ENCODE data around the gene RPL10L. TPM values are rescaled to one million over a fixed set of nuclear protein-coding genes. Genes with fewer than 3 reads are reported as not detected.

Gene RPL10L
- total and polyA plus RNA-seq, 7 experiments from 2014 or later: not detected

- ATAC-seq: no peak
- Mint-ChIP-seq H3K27me3 (no peaks in the 10 kb centered on the region), H3K9me3 (peaks cover 0 to 15% (median 7%) of the 10 kb centered on the region in 11 donors), H3K27ac (no peak overlapping the region), H3K4me3 (no peak overlapping the region), H3K36me3 (no peaks in the 10 kb centered on the region), H3K4me1 (no peaks in the 10 kb centered on the region)
- no peaks in the 10 kb centered on the region for H3K4me1 ChIP-seq (ENCODE audit: control insufficient read depth in 2 of 2, insufficient read depth in 2 of 2, low read length in 2 of 2)
- POLR2A ChIA-PET: no interaction called here
- no peak overlapping the region for H3K4me3 ChIP-seq (ENCODE audit: low read length)
- no peak overlapping the region for H3K27ac ChIP-seq (ENCODE audit: low read depth, low read length)
- peaks cover 0 to 4% (median 0%) of the 10 kb centered on the region in 3 experiments for H3K9me3 ChIP-seq (ENCODE audit: control insufficient read depth in 2 of 3, low read length in 3 of 3)
- CTCF ChIA-PET: no interaction called here
- intact Hi-C loops (cut with micrococcal nuclease): no loop called here
- no peak for DNase-seq
- no peaks in the 10 kb centered on the region for H3K36me3 ChIP-seq (ENCODE audit: control insufficient read depth in 2 of 3, insufficient read depth in 3 of 3, low read length in 3 of 3)
- H3K27me3 ChIP-seq (ENCODE audit: control insufficient read depth in 2 of 2, insufficient read depth in 2 of 2, low read length in 2 of 2): no peaks in the 10 kb centered on the region
Measured at GRCh38 chr14:46646796-46647195, 4.8 kb downstream of the RPL10L start.

- Histone ChIP-seq H3K27ac (ENCODE audit: low read depth, low read length) (no peak overlapping the region), H3K9me3 (ENCODE audit: control insufficient read depth in 2 of 3, low read length in 3 of 3) (no peaks in the 10 kb centered on the region), H3K27me3 (ENCODE audit: control insufficient read depth in 2 of 2, insufficient read depth in 2 of 2, low read length in 2 of 2) (no peaks in the 10 kb centered on the region), H3K4me1 (ENCODE audit: control insufficient read depth in 2 of 2, insufficient read depth in 2 of 2, low read length in 2 of 2) (no peaks in the 10 kb centered on the region), H3K36me3 (ENCODE audit: control insufficient read depth in 2 of 3, insufficient read depth in 3 of 3, low read length in 3 of 3) (no peaks in the 10 kb centered on the region), H3K4me3 (ENCODE audit: low read length) (no peak overlapping the region)
- H3K9me3 Mint-ChIP-seq: peaks cover 2 to 37% (median 6%) of the 10 kb centered on the region in 11 donors
- H3K27ac Mint-ChIP-seq: no peak overlapping the region
- ChIA-PET POLR2A (no interaction called here), CTCF (no interaction called here)
- no peak overlapping the region for H3K4me3 Mint-ChIP-seq
- ATAC-seq: no peak
- peaks cover 0 to 1% (median 0%) of the 10 kb centered on the region in 7 donors for H3K4me1 Mint-ChIP-seq
- H3K27me3 Mint-ChIP-seq: no peaks in the 10 kb centered on the region
- no peak for DNase-seq
- intact Hi-C loops (cut with micrococcal nuclease): no loop called here
- H3K36me3 Mint-ChIP-seq: no peaks in the 10 kb centered on the region
Measured at GRCh38 chr14:46626876-46627275, 24.7 kb downstream of the RPL10L start.

All from naive thymus-derived CD4-positive, alpha-beta T cell (primary cell).